H1 (cell line): ENCODE measurements around the gene LTO1. TPM values are rescaled to one million over a fixed set of nuclear protein-coding genes. Genes with fewer than 3 reads are reported as not detected.

Experiments
- CTCF ChIA-PET: fragments of 300-600 bp; sonication (Branson Sonifier 250); formaldehyde crosslinking; loops from one replicate; lab custom pipeline; 2021; ENCODE audit not compliant: partially characterized antibody; lab: Charles Lee
- POLR2A ChIA-PET: fragments of 300-600 bp; sonication (Branson Sonifier 250); formaldehyde crosslinking; loops from one replicate; lab custom pipeline; 2021; ENCODE audit warnings: inconsistent platforms; ENCODE audit not compliant: partially characterized antibody; lab: Charles Lee
- DNase-seq, 2 experiments: peaks; one replicate each; pipeline versions ENCODE4 v3.0.0 to v3.0.0-alpha.2; 2010 to 2022; ENCODE audit warnings: low spot score in 2 of 2, low read depth in 1 of 2, mixed read lengths in 1 of 2
- FAIRE-seq: peaks from 2 replicates; lab custom pipeline; 2011; peaks lifted over from hg19 to GRCh38; lab: Jason Lieb, UNC
- H2AFZ ChIP-seq: 2 replicates; pipeline ENCODE4 v1.8.1; 2012; ENCODE audit warnings: low read length, inconsistent platforms
- H2AK5ac ChIP-seq: 2 replicates; pipeline ENCODE4 v1.6.1; 2013; ENCODE audit warnings: low read depth, low read length
- H2BK120ac ChIP-seq: replicated peaks from 2 replicates; pipeline ENCODE3; 2013; ENCODE audit warnings: low read depth, low read length, inconsistent platforms
- H2BK12ac ChIP-seq: 2 replicates; pipeline ENCODE4 v1.6.1; 2013; ENCODE audit warnings: low read depth, low read length
- H2BK15ac ChIP-seq: 2 replicates; pipeline ENCODE4 v1.6.1; 2013; ENCODE audit warnings: low read length
- H2BK20ac ChIP-seq: 2 replicates; pipeline ENCODE4 v1.6.1; 2013; ENCODE audit warnings: low read length
- H2BK5ac ChIP-seq: 2 replicates; pipeline ENCODE4 v1.6.1; 2013; ENCODE audit warnings: low read depth, low read length
- H3K14ac ChIP-seq: 2 replicates; pipeline ENCODE4 v1.6.1; 2013; ENCODE audit warnings: inconsistent platforms; ENCODE audit not compliant: insufficient read length
- H3K18ac ChIP-seq: 2 replicates; pipeline ENCODE4 v1.6.1; 2013; ENCODE audit warnings: low read length; ENCODE audit errors: extremely low read depth
- H3K23ac ChIP-seq: 2 replicates; pipeline ENCODE4 v1.6.1; 2013; ENCODE audit warnings: inconsistent platforms; ENCODE audit not compliant: insufficient read length
- H3K23me2 ChIP-seq: 2 replicates; pipeline ENCODE4 v1.6.1; 2013; ENCODE audit warnings: low read depth, low read length
- H3K27ac ChIP-seq: 2 replicates; pipeline ENCODE4 v1.6.1; 2011; ENCODE audit warnings: low read depth, low read length, inconsistent platforms
- H3K27me3 ChIP-seq, 4 experiments: replicated peaks in 1 of 4; 1 replicate in 1 of 4; 2 replicates in 3 of 4; pipeline versions ENCODE4 v1.6.1 to v1.8.1; 2011 to 2013; ENCODE audit warnings: low read length in 3 of 4, mild to moderate bottlenecking in 3 of 4, inconsistent platforms in 2 of 4, mixed read lengths in 2 of 4, moderate library complexity in 1 of 4; ENCODE audit not compliant: control insufficient read depth in 3 of 4, insufficient read depth in 3 of 4; ENCODE audit errors: extremely low read depth in 1 of 4
- H3K36me3 ChIP-seq, 4 experiments: 2 replicates each; pipeline versions ENCODE4 v1.6.1 to v1.8.1; 2011 to 2013; ENCODE audit warnings: mild to moderate bottlenecking in 4 of 4, low read length in 3 of 4, moderate library complexity in 2 of 4, control low read depth in 1 of 4, inconsistent platforms in 1 of 4; ENCODE audit not compliant: insufficient read depth in 4 of 4, control insufficient read depth in 2 of 4
- H3K4ac ChIP-seq: replicated peaks from 2 replicates; pipeline ENCODE3; 2013; ENCODE audit warnings: low read length, low read depth, mixed read lengths, inconsistent platforms; ENCODE audit not compliant: insufficient read length
- H3K4me1 ChIP-seq, 4 experiments: replicated peaks in 1 of 4; 1 replicate in 1 of 4; 2 replicates in 3 of 4; pipeline versions ENCODE4 v1.6.1 to v1.8.1; 2011 to 2013; ENCODE audit warnings: low read length in 3 of 4, inconsistent platforms in 2 of 4, mixed read lengths in 1 of 4; ENCODE audit not compliant: insufficient read depth in 4 of 4, control insufficient read depth in 3 of 4
- H3K4me2 ChIP-seq, 2 experiments: 2 replicates each; pipeline versions ENCODE4 v1.6.1 to v1.8.1; 2011 to 2013; ENCODE audit warnings: low read depth in 2 of 2, low read length in 2 of 2, control low read depth in 1 of 2, inconsistent platforms in 1 of 2, mild to moderate bottlenecking in 1 of 2; ENCODE audit not compliant: insufficient read depth in 1 of 2
- H3K4me3 ChIP-seq, 4 experiments: fragments of 200-600, 300-600 bp in 1 of 4; sonication (generic), shearing (Covaris generic), sonication (Bioruptor Twin) in 1 of 4; 2 replicates each; pipeline versions ENCODE4 v1.5.1 to v1.8.1; 2011 to 2016; ENCODE audit warnings: low read length in 4 of 4, low read depth in 3 of 4, control low read depth in 2 of 4, inconsistent platforms in 2 of 4, mild to moderate bottlenecking in 2 of 4, mixed read lengths in 1 of 4, moderate library complexity in 1 of 4; ENCODE audit not compliant: insufficient read depth in 2 of 4; ENCODE audit errors: extremely low read depth in 1 of 4
- H3K56ac ChIP-seq: replicated peaks from 2 replicates; pipeline ENCODE3; 2013; ENCODE audit warnings: low read depth, mild to moderate bottlenecking, mixed read lengths, low read length, inconsistent platforms; ENCODE audit not compliant: insufficient read length
- H3K79me1 ChIP-seq: 2 replicates; pipeline ENCODE4 v1.6.1; 2013; ENCODE audit warnings: low read depth, low read length, control low read depth
- H3K79me2 ChIP-seq, 2 experiments: 2 replicates each; pipeline versions ENCODE4 v1.6.1 to v1.8.1; 2012 to 2013; ENCODE audit warnings: low read length in 2 of 2, mild to moderate bottlenecking in 2 of 2, inconsistent platforms in 1 of 2; ENCODE audit not compliant: insufficient read depth in 2 of 2, control insufficient read depth in 1 of 2
- H3K9ac ChIP-seq, 4 experiments: replicated peaks in 1 of 4; 1 replicate in 1 of 4; 2 replicates in 3 of 4; pipeline versions ENCODE4 v1.6.1 to v1.8.1; 2011 to 2013; ENCODE audit warnings: low read depth in 3 of 4, low read length in 3 of 4, control low read depth in 2 of 4, mild to moderate bottlenecking in 2 of 4, moderate library complexity in 2 of 4, inconsistent platforms in 1 of 4; ENCODE audit errors: extremely low read depth in 1 of 4
- H3K9me3 ChIP-seq, 2 experiments: 2 replicates each; pipeline versions ENCODE4 v1.6.1 to v1.8.1; 2012 to 2013; ENCODE audit warnings: mild to moderate bottlenecking in 2 of 2, moderate library complexity in 2 of 2, control low read depth in 1 of 2, inconsistent platforms in 1 of 2, low read depth in 1 of 2, low read length in 1 of 2, mixed read lengths in 1 of 2; ENCODE audit not compliant: insufficient read depth in 2 of 2
- H4K20me1 ChIP-seq, 2 experiments: replicated peaks in 1 of 2; 2 replicates each; pipeline versions ENCODE3 to v1.8.1; 2011 to 2013; ENCODE audit warnings: inconsistent platforms in 2 of 2, low read length in 2 of 2, mild to moderate bottlenecking in 1 of 2; ENCODE audit not compliant: insufficient read depth in 2 of 2, control insufficient read depth in 1 of 2
- H4K5ac ChIP-seq: 2 replicates; pipeline ENCODE4 v1.6.1; 2013; ENCODE audit warnings: low read length, low read depth, mixed read lengths, inconsistent platforms; ENCODE audit not compliant: insufficient read length
- H4K8ac ChIP-seq: 2 replicates; pipeline ENCODE4 v1.8.0; 2013; ENCODE audit warnings: mild to moderate bottlenecking, moderate library complexity, low read length, inconsistent platforms; ENCODE audit not compliant: insufficient read depth; ENCODE audit errors: extremely low read depth
- H4K91ac ChIP-seq: replicated peaks from 2 replicates; pipeline ENCODE3; 2013; ENCODE audit warnings: low read length, mixed read lengths, inconsistent platforms; ENCODE audit not compliant: insufficient read length
- KDM4A ChIP-seq: IDR thresholded peaks from one replicate; pipeline ENCODE4 v1.7.1; 2012; ENCODE audit warnings: low read depth, mild to moderate bottlenecking, moderate library complexity, low read length, inconsistent platforms; ENCODE audit not compliant: severe bottlenecking
- MAFK ChIP-seq: IDR thresholded peaks from 2 replicates; pipeline ENCODE4 v1.6.1; 2012; ENCODE audit warnings: low read depth, mild to moderate bottlenecking, improper control_type of control experiment, low read length
- RAD21 ChIP-seq, 2 experiments: IDR thresholded peaks in 1 of 2; conservative IDR thresholded peaks in 1 of 2; 2 replicates each; pipeline ENCODE4 v1.6.1; 2011; ENCODE audit warnings: low read depth in 2 of 2, low read length in 2 of 2, improper control_type of control experiment in 1 of 2, inconsistent platforms in 1 of 2, mild to moderate bottlenecking in 1 of 2, moderate library complexity in 1 of 2
- TAF1 ChIP-seq: IDR thresholded peaks from 2 replicates; pipeline ENCODE4 v1.6.1; 2011; ENCODE audit warnings: mild to moderate bottlenecking, low read depth, low read length
- WGBS, 2 experiments: shearing (Covaris generic) in 1 of 2; methylation state at CpG; one replicate each; pipeline versions ENCODE4 v1.1.6 to v1.1.7; 2013 to 2015; ENCODE audit warnings: low lambda C conversion rate in 2 of 2, mixed read lengths in 2 of 2, inconsistent platforms in 1 of 2, low coverage in 1 of 2, missing lambda C conversion rate in 1 of 2; ENCODE audit not compliant: insufficient replicate concordance in 2 of 2, insufficient coverage in 1 of 2, insufficient read length in 1 of 2; ENCODE audit errors: extremely low coverage in 1 of 2, missing lambda C conversion rate in 1 of 2; 5-methylcytosine and 5-hydroxymethylcytosine counted together
- polyA plus RNA-seq, 7 experiments: library from polyadenylated mRNA; depleted of rRNA in 3 of 7; stranded (reverse) in 5 of 7; unstranded in 2 of 7; fragments of >200 nt in 5 of 7; fragments of 200-250 nt in 2 of 7; gene quantifications; 1 replicate in 5 of 7; 2 replicates in 1 of 7; 4 replicates in 1 of 7; pipeline versions ENCODE4 v1.2.1 to v1.2.3, GENCODE V29; 2011 to 2013; ENCODE audit warnings: missing spikeins in 2 of 7, mixed read lengths in 2 of 7
- total RNA-seq: library from RNA; stranded (reverse); fragmentation: NEBNext Ultra II Directional; extraction: Animal tissue kit (Norgen Biotek cat#: 25700); gene quantifications from 2 replicates; pipeline ENCODE4 v1.2.1, GENCODE V29; 2021
- TF ChIP-seq, protein P1 (sequence below): IDR thresholded peaks from 2 replicates; pipeline ENCODE4 v1.6.1; 2012; ENCODE audit warnings: low read length, inconsistent platforms
- TF ChIP-seq, protein P2 (sequence below): IDR thresholded peaks from 2 replicates; pipeline ENCODE4 v1.6.1; 2011; ENCODE audit warnings: low read depth, mild to moderate bottlenecking, low read length; ENCODE audit not compliant: insufficient read depth
- TF ChIP-seq, protein P3 (sequence below), 3 experiments: IDR thresholded peaks; 1 replicate in 2 of 3; 2 replicates in 1 of 3; pipeline versions ENCODE4 v1.5.1 to v1.6.1; 2011; ENCODE audit warnings: low read length in 3 of 3, mild to moderate bottlenecking in 3 of 3, inconsistent platforms in 2 of 3, low read depth in 1 of 3, moderate library complexity in 1 of 3; ENCODE audit not compliant: insufficient read depth in 1 of 3; ENCODE audit errors: control extremely low read depth in 1 of 3

LTO1 gene
- total and polyA plus RNA-seq, 2 of the 8 experiments (the other 6 are each of a cell fraction or from before 2014, with no cell fraction given) = 15.4 to 21.3 TPM

DNA sequence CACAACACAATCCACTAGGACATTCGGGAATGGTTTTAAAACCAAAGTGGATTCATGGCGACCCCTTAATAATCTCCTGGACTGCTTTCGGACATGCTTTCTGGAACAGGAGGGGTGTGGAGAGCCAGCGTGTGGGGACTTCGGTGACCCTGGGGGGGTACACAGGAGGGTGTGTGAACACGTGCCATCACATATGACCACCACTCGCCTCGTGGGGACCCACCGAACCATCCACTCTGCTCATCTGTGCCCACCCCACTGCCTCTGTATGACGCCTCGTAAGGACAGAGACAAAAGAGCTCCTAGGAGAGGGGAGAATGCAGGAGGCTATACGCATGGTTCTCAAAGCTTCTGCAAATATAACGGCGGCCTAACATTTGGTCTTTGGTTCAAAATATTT lies 8.9 kb downstream of the LTO1 start:
- Histone ChIP-seq H3K9ac (no peak overlapping the region), H2BK5ac (no peak overlapping the region), H3K27ac (no peak overlapping the region), H3K36me3 (peaks cover 0 to 12% (median 1%) of the 10 kb centered on the region in 4 experiments; a peak in 4 of 8 replicates), H4K20me1 (peaks cover 0 to 2% of the 10 kb centered on the region in 2 experiments), H3K79me2 (no peaks in the 10 kb centered on the region), H4K91ac (no peak overlapping the region), H3K23me2 (no peaks in the 10 kb centered on the region), H3K23ac (no peak overlapping the region), H2BK20ac (no peak overlapping the region), H3K4me2 (no peak overlapping the region), H4K5ac (no peak overlapping the region), H3K9me3 (no peaks in the 10 kb centered on the region), H2AFZ (no peak overlapping the region), H2BK12ac (no peak overlapping the region), H2AK5ac (no peak overlapping the region), H3K14ac (no peak overlapping the region), H3K56ac (no peak overlapping the region), H2BK15ac (no peak overlapping the region), H4K8ac (no peak overlapping the region), H3K18ac (no peak overlapping the region), H3K4me1 (no peaks in the 10 kb centered on the region), H3K4me3 (no peak overlapping the region), H3K27me3 (no peaks in the 10 kb centered on the region), H3K4ac (no peak overlapping the region), H3K79me1 (0 out of 2 replicates have a peak, but pooled peaks cover 2% of the 10 kb centered on the region), H2BK120ac (no peak overlapping the region)
- no peak for DNase-seq
- ChIA-PET POLR2A (interaction anchor here (0.9 to 1.2 kb wide), 3 partner anchors 9 to 43 kb away, joined by 3 to 5 read pairs (median 4); no protein-coding TSS in a partner anchor), CTCF (interaction anchor here (0.8 to 1.5 kb wide), 4 partner anchors 10 to 373 kb away, joined by 3 to 5 read pairs (median 4); partner anchors contain the start of gene MYEOV)
- TF ChIP-seq KDM4A (no peak), MAFK (no peak), TAF1 (no peak), RAD21 (IDR thresholded peaks at IDR 0.05 in 1 of 2, conservative IDR thresholded peaks at IDR 0.05 in 1 of 2; ENCODE audit: low read depth in 2 of 2, low read length in 2 of 2) (no peak)
- TF ChIP-seq, protein P1, sequence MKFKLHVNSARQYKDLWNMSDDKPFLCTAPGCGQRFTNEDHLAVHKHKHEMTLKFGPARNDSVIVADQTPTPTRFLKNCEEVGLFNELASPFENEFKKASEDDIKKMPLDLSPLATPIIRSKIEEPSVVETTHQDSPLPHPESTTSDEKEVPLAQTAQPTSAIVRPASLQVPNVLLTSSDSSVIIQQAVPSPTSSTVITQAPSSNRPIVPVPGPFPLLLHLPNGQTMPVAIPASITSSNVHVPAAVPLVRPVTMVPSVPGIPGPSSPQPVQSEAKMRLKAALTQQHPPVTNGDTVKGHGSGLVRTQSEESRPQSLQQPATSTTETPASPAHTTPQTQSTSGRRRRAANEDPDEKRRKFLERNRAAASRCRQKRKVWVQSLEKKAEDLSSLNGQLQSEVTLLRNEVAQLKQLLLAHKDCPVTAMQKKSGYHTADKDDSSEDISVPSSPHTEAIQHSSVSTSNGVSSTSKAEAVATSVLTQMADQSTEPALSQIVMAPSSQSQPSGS = no peak
- TF ChIP-seq, protein P2, sequence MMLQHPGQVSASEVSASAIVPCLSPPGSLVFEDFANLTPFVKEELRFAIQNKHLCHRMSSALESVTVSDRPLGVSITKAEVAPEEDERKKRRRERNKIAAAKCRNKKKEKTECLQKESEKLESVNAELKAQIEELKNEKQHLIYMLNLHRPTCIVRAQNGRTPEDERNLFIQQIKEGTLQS = no peak
- TF ChIP-seq, protein P3, sequence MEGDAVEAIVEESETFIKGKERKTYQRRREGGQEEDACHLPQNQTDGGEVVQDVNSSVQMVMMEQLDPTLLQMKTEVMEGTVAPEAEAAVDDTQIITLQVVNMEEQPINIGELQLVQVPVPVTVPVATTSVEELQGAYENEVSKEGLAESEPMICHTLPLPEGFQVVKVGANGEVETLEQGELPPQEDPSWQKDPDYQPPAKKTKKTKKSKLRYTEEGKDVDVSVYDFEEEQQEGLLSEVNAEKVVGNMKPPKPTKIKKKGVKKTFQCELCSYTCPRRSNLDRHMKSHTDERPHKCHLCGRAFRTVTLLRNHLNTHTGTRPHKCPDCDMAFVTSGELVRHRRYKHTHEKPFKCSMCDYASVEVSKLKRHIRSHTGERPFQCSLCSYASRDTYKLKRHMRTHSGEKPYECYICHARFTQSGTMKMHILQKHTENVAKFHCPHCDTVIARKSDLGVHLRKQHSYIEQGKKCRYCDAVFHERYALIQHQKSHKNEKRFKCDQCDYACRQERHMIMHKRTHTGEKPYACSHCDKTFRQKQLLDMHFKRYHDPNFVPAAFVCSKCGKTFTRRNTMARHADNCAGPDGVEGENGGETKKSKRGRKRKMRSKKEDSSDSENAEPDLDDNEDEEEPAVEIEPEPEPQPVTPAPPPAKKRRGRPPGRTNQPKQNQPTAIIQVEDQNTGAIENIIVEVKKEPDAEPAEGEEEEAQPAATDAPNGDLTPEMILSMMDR (IDR thresholded peaks at IDR 0.05; ENCODE audit: control extremely low read depth in 1 of 3, insufficient read depth in 1 of 3, low read depth in 1 of 3, low read length in 3 of 3) = no peak
- 91% methylated on average over 14 of the region's 14 CpGs; no CpG with 5 or more reads in 1 of the 2 experiments for WGBS, 2 experiments
- FAIRE-seq = no peak
